WTC11 (cell line): Measurements from ENCODE around the gene ZNF423. TPM values are rescaled to one million over a fixed set of nuclear protein-coding genes. Genes with fewer than 3 reads are reported as not detected.

Experiments
- ATAC-seq: fragments of 200-7000 bp; cut with Tn5 transposase; 2 replicates; pipeline ENCODE4 v1.10.0; 2021; ENCODE audit warnings: mild to moderate bottlenecking, moderate library complexity
- CTCF ChIA-PET: fragments of 300-600 bp; sonication (Branson Sonifier 250); formaldehyde crosslinking; loops from one replicate; lab custom pipeline; 2021; ENCODE audit warnings: antibody characterized with exemption; lab: Charles Lee
- POLR2A ChIA-PET: fragments of 350-600 bp; sonication (Branson Sonifier 250); formaldehyde crosslinking; loops from one replicate; lab custom pipeline; 2021; ENCODE audit warnings: antibody characterized with exemption; lab: Charles Lee
- DNase-seq: peaks from one replicate; pipeline ENCODE4 v3.0.0; 2021; ENCODE audit warnings: low spot score
- H3K27ac Mint-ChIP-seq: 2 replicates; pipeline ENCODE4 v1.8.0; 2021; ENCODE audit warnings: mixed read lengths
- H3K27me3 Mint-ChIP-seq: 2 replicates; pipeline ENCODE4 v1.8.0; 2021; ENCODE audit warnings: low read depth, mild to moderate bottlenecking, moderate library complexity, mixed read lengths
- H3K36me3 Mint-ChIP-seq: 2 replicates; pipeline ENCODE4 v1.8.0; 2021; ENCODE audit warnings: mixed read lengths
- H3K4me1 Mint-ChIP-seq: 2 replicates; pipeline ENCODE4 v1.8.0; 2022; ENCODE audit warnings: mixed read lengths
- H3K4me3 Mint-ChIP-seq: 2 replicates; pipeline ENCODE4 v1.8.0; 2021; ENCODE audit warnings: mild to moderate bottlenecking, moderate library complexity, mixed read lengths
- H3K9me3 Mint-ChIP-seq: 2 replicates; pipeline ENCODE4 v1.8.0; 2021; ENCODE audit warnings: mixed read lengths
- CREB1 ChIP-seq: sonication (generic); formaldehyde crosslinking; IDR thresholded peaks from 2 replicates; pipeline ENCODE4 v1.8.0; 2023; ENCODE audit warnings: mild to moderate bottlenecking, missing genetic modification reagents
- ELF4 ChIP-seq: sonication (generic); formaldehyde crosslinking; IDR thresholded peaks from 2 replicates; pipeline ENCODE4 v1.8.1; 2022; ENCODE audit warnings: low read depth, mild to moderate bottlenecking, moderate library complexity, missing genetic modification reagents
- ESRRA ChIP-seq: sonication (generic); formaldehyde crosslinking; IDR thresholded peaks from 2 replicates; pipeline ENCODE4 v1.8.1; 2022; ENCODE audit warnings: mild to moderate bottlenecking, missing genetic modification reagents, borderline replicate concordance
- ETV6 ChIP-seq: sonication (generic); formaldehyde crosslinking; IDR thresholded peaks from 2 replicates; pipeline ENCODE4 v1.8.1; 2022; ENCODE audit warnings: mild to moderate bottlenecking, missing genetic modification reagents
- FOXK1 ChIP-seq: sonication (generic); formaldehyde crosslinking; IDR thresholded peaks from 2 replicates; pipeline ENCODE4 v1.8.0; 2022; ENCODE audit warnings: mild to moderate bottlenecking, moderate library complexity, missing genetic modification reagents
- FOXP4 ChIP-seq: sonication (generic); formaldehyde crosslinking; IDR thresholded peaks from 2 replicates; pipeline ENCODE4 v1.8.0; 2022; ENCODE audit warnings: mild to moderate bottlenecking, missing genetic modification reagents
- GTF2I ChIP-seq: fragments of 250-450 bp; sonication (Bioruptor Pico); conservative IDR thresholded peaks from 2 replicates; pipeline ENCODE4 v1.4.0; 2021; ENCODE audit warnings: mild to moderate bottlenecking
- IRF1 ChIP-seq: sonication (generic); formaldehyde crosslinking; IDR thresholded peaks from 2 replicates; pipeline ENCODE4 v1.8.0; 2023; ENCODE audit warnings: missing genetic modification reagents
- MLX ChIP-seq: sonication (generic); formaldehyde crosslinking; IDR thresholded peaks from 2 replicates; pipeline ENCODE4 v1.8.1; 2023; ENCODE audit warnings: mild to moderate bottlenecking, missing genetic modification reagents, moderate library complexity
- NR1H2 ChIP-seq: sonication (generic); formaldehyde crosslinking; IDR thresholded peaks from 2 replicates; pipeline ENCODE4 v1.9.0; 2021; ENCODE audit warnings: mild to moderate bottlenecking, moderate library complexity, missing genetic modification reagents
- PRDM15 ChIP-seq: sonication (generic); formaldehyde crosslinking; IDR thresholded peaks from 2 replicates; pipeline ENCODE4 v1.8.0; 2022; ENCODE audit warnings: missing genetic modification reagents
- PRRX2 ChIP-seq: fragments of 250-450 bp; sonication (Bioruptor Pico); IDR thresholded peaks from 2 replicates; pipeline ENCODE4 v1.8.0; 2021; ENCODE audit warnings: mild to moderate bottlenecking
- ZMAT4 ChIP-seq: fragments of 250-450 bp; sonication (Bioruptor Pico); IDR thresholded peaks from 2 replicates; pipeline ENCODE4 v1.9.0; 2021; ENCODE audit warnings: mild to moderate bottlenecking
- ZNF416 ChIP-seq: fragments of 250-450 bp; sonication (Bioruptor Pico); IDR thresholded peaks from 2 replicates; pipeline ENCODE4 v1.9.0; 2021; ENCODE audit warnings: mild to moderate bottlenecking, inconsistent platforms
- ZNF512 ChIP-seq: sonication (generic); formaldehyde crosslinking; IDR thresholded peaks from 2 replicates; pipeline ENCODE4 v1.8.1; 2022; ENCODE audit warnings: missing genetic modification reagents, borderline replicate concordance
- ZNF671 ChIP-seq: fragments of 250-450 bp; sonication (Bioruptor Pico); IDR thresholded peaks from 2 replicates; pipeline ENCODE4 v1.8.0; 2021; ENCODE audit warnings: mild to moderate bottlenecking
- total RNA-seq: library from RNA; stranded (reverse); gene quantifications from 3 replicates; pipeline ENCODE4 v1.2.3, GENCODE V29; 2021
- TF ChIP-seq, protein P1 (sequence below): sonication (generic); formaldehyde crosslinking; IDR thresholded peaks from 2 replicates; pipeline ENCODE4 v1.8.0; 2022; ENCODE audit warnings: mild to moderate bottlenecking, missing genetic modification reagents
- TF ChIP-seq, protein P2 (sequence below): fragments of 250-450 bp; sonication (Bioruptor Pico); IDR thresholded peaks from 2 replicates; pipeline ENCODE4 v2.1.2; 2022; ENCODE audit warnings: mild to moderate bottlenecking, moderate library complexity

Gene ZNF423
- total RNA-seq, 1 experiment from 2014 or later: 38.8 TPM

GRCh38 chr16:49861299-49861698 lies 5.4 kb upstream of the ZNF423 start:
- Mint-ChIP-seq H3K36me3 (no peaks in the 10 kb centered on the region), H3K4me3 (no peak overlapping the region), H3K9me3 (no peaks in the 10 kb centered on the region), H3K27ac (no peak overlapping the region), H3K27me3 (peaks cover 31% of the 10 kb centered on the region), H3K4me1 (peaks cover 8% of the 10 kb centered on the region)
- ChIA-PET CTCF (interaction anchor here (1.4 to 12.1 kb wide), 3 partner anchors 13 to 60 kb away, joined by 5 to 199 read pairs (median 58); no protein-coding TSS in a partner anchor), POLR2A (no interaction called here)
- no peak for ATAC-seq
- no peak for DNase-seq
- TF ChIP-seq, protein P1, sequence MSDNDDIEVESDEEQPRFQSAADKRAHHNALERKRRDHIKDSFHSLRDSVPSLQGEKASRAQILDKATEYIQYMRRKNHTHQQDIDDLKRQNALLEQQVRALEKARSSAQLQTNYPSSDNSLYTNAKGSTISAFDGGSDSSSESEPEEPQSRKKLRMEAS: no peak
- 0 out of 2 replicates have a peak, but pooled peaks have one; percentile 28 for TF ChIP-seq GTF2I (CRISPR knock-in tag)

- H3K36me3 Mint-ChIP-seq: no peaks in the 10 kb centered on the region
- ChIA-PET POLR2A (no interaction called here), CTCF (interaction anchor here (4.4 to 12.1 kb wide), 2 partner anchors 14 to 61 kb away, joined by 58 to 199 read pairs; no protein-coding TSS in a partner anchor)
- TF ChIP-seq PRDM15 (CRISPR knock-in tag) (no peak), NR1H2 (CRISPR knock-in tag) (no peak), ZNF416 (no peak), ZNF512 (CRISPR knock-in tag) (no peak), FOXK1 (CRISPR knock-in tag) (no peak), ELF4 (CRISPR knock-in tag) (no peak), ESRRA (CRISPR knock-in tag) (no peak), CREB1 (CRISPR knock-in tag) (no peak), ETV6 (CRISPR knock-in tag) (no peak), ZNF671 (CRISPR knock-in tag) (no peak), MLX (no peak), FOXP4 (CRISPR knock-in tag) (no peak), PRRX2 (CRISPR knock-in tag) (no peak), IRF1 (CRISPR knock-in tag) (no peak), ZMAT4 (no peak)
- TF ChIP-seq, protein P2, sequence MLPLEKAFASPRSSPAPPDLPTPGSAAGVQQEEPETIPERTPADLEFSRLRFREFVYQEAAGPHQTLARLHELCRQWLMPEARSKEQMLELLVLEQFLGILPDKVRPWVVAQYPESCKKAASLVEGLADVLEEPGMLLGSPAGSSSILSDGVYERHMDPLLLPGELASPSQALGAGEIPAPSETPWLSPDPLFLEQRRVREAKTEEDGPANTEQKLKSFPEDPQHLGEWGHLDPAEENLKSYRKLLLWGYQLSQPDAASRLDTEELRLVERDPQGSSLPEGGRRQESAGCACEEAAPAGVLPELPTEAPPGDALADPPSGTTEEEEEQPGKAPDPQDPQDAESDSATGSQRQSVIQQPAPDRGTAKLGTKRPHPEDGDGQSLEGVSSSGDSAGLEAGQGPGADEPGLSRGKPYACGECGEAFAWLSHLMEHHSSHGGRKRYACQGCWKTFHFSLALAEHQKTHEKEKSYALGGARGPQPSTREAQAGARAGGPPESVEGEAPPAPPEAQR (CRISPR knock-in tag): no peak
- H3K27me3 Mint-ChIP-seq: peaks cover 31% of the 10 kb centered on the region
- ATAC-seq (no peak), DNase-seq (no peak)
- H3K27ac Mint-ChIP-seq: no peak overlapping the region
- H3K4me1 Mint-ChIP-seq: peaks cover 8% of the 10 kb centered on the region
- no peak overlapping the region for H3K4me3 Mint-ChIP-seq
- no peaks in the 10 kb centered on the region for H3K9me3 Mint-ChIP-seq
Measured at GRCh38 chr16:49860593-49860992, 4.7 kb upstream of the ZNF423 start.
